HG03378 (cell line): Measurements from ENCODE around the gene KIF1A.

Experiments
- ATAC-seq: cut with Tn5 transposase; IDR thresholded peaks from one replicate; pipeline ENCODE4 v1.9.1; 2021; ENCODE audit warnings: mild to moderate bottlenecking, moderate library complexity; ENCODE audit not compliant: unreplicated experiment

KIF1A gene

DNA sequence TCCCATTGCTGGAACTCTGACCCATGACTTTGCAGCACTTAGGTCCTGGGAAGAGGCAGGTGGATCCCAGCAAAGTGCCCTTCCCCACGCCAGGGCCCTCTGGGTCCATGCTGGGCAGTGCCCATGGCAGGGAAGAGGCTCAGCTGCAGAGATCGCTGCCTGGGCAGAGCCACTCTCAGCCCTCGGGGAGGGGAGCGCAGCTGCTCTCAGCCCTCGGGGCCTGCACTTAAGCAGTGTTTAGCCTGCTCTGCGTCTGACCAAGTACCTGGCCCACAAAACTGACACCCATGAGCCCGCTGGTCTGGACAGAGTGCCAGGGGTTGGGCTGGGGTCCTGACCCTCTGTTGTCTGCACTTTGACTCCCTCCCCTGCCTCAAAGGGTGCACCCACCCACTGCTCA, 82.1 kb downstream of the KIF1A start:
- no peak for ATAC-seq

DNA sequence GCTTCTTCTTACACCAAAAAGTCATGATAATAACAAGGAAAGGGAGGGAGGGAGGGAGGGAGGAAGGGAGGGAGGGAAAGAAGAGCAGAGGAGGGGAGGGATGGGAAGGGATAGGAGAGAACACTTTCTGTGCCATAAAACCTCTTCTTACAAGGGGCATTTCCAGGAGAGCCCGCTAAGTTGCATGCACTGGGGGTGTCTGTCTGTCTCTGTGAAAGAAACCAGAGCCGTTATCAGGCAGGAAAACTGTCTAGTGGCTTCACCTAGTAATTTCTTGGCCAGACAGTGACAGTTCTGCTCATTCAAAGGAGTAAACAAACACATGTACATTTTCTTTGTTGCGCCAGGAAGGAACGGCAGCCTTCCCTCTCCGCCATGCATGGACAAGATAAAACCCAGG, 82.5 kb downstream of the KIF1A start:
- no peak for ATAC-seq

DNA sequence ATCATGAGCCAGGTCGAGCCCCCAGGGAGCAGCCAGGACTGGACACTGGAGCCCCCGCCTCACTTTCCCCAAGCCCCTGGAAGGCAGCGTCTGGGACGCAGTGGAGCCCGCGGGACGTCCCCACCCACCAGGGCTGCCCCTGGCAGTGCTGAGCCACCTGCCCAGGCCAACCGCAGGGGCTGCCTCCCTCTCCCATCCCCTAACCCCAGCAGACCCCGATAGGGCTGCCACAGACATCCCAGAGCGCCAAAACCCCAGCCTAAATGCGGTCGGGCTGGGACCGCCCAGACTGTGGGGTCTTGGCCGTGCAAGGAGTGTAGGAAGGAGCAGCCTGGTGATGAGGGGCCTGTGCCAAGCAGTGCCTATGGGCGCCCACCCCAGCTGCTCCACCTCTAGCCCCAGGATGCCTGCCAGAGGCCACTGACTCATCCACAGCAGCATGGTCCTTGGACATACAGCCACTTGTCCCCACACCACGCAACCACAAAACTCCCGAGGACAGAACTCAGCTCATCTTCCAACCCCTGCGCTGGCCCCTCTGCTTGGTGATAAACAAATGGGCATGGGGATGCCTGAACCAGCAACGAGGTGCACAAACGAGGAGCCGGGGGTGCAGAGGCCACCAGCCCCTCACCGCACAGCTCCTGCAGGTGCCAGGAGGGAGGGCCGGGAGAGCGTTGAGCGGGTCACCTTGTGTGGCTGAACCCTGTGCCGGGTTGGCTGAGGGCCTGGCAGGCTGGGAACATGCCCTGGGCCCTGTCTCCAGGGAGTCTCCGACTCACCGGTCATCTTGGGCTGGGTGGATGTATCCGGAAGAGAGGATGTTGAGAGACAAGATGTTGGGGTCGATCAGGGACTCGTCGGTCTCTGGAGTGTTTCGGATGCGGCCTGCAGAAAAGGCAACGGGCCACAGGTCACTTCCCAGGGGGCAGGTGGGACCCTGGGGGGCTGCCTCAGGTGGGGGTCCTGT, 83.5 kb downstream of the KIF1A start:
- no peak for ATAC-seq

DNA sequence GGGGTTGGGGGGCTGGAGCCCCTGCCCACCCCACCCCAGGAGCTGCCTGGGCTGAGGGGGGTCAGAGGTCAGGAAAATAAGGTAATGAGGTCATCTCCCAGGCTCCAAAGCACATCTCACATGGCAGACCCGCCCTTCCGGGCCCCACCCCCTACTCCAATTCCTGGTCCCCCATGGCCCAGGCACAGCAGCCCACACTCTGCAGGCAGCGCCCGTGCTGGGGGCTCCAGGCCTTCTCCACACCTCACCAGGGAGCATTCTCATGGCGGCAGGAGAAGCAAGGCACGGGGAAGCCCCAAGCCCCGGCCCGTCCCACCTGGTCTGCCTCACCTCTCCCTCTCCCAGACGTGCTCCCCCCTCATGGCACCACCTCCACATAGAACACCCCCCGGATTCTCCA, 84.5 kb downstream of the KIF1A start:
- ATAC-seq = no peak

DNA sequence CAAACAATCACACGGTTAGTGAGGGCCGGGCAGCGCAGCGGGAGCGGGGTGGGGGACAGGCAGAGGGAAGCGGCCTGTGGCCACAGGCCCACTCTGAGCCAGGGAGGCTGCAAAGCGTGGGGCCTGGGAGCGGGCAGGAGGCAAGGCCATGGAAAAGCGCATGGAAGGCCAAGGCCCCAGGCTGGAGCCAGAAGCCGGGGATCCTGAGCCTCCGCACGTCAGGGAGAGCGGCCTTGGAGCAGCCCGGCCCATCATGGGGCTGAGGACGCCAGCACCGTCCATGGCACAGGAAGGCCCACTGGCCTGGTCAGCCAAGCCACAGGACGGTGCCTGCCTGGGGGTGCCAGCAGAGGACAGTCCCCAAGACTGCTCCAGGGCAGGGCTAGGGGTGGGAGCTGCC, 85.3 kb downstream of the KIF1A start:
- ATAC-seq = no peak

DNA sequence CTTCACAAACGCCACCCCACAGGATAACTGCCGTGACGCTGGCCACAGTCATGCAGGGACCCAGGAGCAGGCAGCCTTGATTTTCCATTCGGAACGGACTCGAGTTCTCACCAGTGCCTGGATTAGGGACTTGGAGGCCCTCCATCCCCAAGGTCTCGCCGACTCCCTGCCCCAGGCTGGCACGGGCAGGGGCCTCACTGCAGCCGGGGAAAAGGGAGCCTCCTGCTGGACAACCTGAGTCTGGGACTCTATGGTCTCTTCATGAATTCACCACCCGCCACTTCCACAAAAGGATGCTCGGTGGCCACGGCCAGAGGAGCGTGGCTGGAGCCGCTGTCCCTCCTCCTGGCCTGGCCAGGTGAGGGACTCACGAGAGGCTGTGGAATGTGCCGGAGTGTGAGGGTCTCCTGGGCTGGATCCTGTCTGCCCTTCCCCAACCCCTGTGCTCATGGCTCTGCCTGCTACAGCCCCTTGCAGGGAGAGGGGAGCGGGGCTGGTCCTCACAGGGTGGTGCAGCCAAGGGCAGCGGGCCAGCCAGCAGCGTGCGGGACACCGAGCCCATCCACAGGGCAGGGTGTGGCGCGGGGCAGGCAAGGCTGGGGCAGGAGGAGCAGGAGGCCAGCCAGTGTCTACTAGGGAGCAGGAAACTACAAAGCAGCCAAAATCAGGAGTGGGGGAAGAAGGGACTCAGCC, 86.1 kb downstream of the KIF1A start:
- ATAC-seq = no peak

DNA sequence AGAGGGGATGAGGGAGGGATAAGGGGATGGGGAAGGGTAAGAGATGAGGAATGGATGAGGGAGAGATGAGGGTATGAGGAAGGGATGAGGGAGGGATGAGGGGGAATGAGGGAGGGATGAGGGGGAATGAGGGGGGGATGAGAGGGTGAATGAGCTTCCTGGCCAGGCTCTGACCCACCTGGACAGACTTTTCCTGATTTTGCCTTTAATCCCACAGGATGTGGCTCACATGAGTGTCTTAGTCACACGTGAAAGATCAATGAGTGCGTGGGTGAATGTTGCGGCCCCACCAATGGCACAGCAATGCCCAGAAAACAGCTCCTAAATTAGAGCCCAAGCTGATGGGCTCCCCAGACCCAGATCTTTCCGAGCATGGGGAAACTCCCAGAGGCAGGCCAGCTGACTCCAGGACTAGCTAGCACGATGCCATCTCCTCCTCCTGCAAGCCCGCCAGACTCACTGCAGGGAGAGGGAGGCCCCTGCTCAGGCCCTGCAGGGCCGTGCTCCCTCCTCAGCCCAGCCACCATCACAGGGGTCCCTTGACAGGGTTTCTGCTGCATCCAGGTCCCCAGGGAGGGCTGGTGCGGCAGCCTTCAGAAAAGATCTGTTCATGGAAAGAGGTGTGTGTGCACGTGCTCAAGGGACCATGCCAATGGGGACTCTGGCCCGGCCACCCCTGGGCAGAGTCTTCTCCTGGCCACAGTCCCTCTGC, 87.0 kb downstream of the KIF1A start:
- ATAC-seq = no peak

DNA sequence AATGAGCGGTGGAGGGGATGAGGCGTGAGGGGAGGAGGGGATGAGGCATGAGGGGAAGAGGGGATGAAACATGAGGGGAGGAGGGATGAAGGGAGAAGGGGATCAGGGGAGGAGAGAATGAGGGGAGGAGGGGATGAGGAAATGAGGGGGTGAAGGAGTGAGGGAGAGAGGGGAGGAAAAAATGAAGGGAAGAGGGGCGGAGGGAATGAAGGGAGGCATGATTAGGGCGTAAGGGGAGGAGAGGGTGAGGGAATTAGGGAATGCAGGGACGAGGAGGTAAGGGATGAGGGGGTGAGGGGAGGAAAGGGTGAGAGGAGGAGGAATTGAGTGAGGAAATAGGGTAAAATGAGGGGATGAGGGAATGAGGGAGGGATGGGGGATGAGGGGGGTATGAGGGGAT, 87.8 kb downstream of the KIF1A start:
- no peak for ATAC-seq

DNA sequence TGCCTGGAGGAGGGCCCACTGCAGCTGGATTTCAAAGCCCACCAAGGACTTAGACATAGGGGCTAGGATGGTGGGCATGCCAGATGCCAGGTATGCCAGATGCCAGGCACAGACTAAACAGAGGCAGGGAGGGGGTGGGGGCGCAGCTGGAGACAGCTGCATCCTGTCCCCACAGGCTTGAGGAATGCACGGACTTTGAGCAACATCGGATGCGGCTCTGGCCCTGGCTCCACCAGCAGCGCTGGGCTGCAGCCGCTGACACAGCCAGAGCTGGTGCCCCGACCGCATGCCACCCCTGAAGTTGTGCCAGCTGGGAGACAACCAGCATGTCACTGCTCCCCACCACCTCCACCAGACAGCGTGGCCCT, 88.9 kb downstream of the KIF1A start:
- ATAC-seq = no peak

DNA sequence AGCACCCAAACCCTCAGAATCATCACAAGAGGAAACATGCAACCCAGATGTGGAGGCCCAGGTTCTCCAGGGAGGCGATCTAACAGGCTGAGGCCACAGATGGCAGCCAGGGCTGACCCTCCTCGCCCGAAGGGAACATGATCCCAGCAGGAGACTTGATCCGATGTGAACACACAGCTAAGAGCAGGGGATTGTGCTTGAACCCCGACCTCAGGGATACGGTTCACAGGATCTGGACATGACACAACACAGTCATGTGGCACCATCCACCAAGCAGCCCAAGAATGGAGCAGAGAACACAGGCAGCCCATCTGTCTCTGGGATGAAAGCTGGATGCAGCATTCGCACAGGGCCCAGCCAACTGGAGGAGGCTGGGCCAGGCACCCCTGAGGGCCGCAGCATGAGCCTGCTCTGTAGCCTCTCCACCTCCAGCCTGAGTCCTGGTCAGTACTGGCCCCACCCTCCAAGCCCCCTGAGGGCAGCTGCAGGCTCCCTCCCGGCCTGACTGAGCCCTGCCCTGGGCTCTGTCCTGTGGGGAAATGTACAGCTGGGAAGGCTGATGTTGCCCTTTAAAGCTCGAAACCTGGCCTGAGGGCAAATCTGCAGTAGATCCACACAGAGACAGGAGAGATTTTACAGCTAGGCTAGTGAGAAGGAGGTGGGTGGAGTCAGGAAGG, 89.4 kb downstream of the KIF1A start:
- no peak for ATAC-seq

DNA sequence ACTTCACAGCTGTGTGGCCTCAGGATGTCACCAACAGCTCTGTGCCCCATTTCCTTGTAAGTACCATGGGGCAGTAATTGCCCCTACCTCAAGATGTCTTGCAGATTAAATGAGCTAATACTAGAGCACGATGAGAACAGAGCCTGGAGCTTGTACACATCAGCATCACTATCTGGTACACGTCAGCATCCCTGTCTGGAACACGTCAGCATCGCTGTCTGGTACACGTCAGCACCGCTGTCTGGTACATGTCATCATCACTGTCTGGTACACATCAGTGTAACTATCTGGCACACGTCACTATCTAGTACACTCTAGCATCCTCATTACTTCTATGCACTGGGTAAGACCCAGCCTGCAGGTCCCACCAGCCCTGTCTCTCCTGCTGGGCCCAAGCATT, 91.2 kb downstream of the KIF1A start:
- ATAC-seq = no peak

DNA sequence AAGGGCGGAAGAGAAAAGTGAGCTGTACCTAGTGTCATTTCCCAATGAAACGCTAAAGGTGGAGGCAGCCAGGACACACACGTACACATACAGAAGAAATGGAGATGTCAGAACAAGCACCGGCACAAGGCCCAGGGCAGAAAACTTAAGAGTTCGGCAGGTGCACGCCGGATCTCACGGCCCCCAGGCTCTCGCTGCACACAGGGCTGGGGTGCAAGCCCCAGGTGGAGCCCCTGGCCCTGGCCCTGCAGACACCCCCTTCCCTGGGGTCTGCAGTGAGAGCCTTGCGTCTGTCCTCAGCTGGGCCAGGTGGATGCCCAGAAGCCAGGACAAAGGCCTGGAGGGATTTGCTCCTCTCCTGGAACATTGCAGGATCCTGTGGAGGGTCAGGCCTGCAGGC, 91.7 kb downstream of the KIF1A start:
- ATAC-seq = no peak

DNA sequence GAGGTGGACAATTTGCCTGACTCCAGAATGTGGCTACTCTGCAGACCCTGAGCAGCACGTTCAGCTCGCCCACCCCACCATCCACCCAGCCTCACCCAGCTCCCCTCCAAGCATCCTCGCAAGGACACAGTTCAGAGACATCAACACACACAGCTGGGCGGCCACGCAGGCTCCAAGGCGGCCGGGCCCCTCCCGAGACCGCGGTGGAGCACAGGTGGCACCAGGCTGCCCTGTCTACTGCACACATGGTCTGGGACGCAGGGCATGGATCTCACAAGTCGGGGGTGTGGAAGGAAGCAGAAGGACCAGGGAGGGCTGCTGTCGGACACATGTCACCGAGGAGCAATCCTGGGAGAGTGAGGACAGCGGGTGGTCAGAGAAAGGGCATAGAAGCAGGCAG, 92.1 kb downstream of the KIF1A start:
- ATAC-seq = no peak

DNA sequence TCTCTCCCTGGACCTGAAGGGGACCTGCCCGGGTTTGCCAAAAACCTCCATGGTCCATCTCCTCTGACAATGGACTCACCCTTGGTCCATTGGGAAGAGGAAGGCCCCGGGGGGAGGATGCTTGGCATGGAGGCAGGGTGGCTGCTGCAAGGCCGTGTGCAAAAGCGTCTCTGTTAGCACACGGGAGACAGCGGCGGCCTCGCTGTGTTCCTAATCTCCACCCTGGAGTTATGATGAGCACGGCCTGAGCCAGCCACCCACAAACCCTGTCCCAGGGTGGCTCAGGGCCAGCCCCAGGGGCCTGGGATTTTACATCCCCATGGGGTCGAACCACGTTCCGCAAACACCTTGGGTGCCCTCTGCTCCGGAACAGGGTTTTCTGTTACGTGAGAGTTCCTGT, 92.6 kb downstream of the KIF1A start:
- ATAC-seq = no peak

DNA sequence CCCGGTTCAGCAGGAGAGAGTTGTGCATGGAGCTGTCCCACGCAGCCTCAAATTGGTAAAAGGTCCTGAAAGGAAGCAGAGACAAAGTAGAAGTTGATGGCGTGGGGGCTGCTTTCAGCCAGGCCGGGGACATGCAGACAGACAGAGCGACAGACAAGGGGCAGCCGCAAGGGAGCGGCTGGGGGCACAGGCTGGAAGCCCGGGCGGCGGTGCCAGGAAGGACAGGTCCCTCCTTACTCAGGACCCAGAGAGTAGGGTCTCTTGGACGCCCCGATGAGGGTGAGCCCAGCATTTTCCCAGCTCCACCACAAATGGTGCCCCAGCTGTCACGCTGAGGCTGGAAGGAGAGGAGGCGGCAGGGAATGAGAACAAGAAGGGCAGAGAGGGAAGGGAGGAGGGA, 93.1 kb downstream of the KIF1A start:
- no peak for ATAC-seq

DNA sequence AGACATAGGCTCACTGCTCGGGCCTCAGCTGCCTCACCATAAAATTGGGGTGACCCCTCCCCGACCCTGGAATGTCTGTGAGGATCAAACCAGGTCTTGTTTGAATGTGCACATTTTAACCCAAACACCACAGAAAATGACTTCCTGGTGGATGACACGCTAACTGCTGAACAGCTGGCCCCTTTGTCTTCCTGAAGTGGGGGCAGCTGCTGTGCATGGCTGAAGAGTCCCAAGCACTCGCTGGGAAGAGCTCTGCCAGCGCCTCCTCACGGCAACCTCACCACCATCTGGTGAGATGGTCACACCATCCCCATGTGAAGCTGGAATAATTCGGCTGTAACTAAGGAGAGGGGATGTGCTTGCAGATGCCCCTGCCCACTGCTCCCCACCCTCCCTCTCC, 94.3 kb downstream of the KIF1A start:
- ATAC-seq = no peak

DNA sequence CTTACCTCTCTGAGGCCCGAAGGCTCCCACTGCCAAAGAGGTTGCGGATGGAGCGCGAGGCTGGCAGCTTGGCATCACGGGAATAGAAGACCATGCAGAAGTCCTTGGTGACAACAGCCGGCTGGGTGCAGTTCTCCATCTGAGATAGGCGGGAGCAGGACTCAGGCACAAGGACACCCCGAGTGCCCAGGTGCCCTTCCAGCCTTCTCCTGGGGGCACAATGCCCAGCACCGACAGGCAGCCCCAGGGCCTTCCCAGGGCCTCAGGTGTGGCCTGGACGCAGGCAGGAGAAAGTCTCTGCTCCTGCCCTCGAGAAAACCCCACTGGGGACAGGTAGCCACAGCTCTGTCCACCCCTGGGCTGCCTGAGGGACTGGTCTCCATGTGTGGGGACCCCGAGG, 94.8 kb downstream of the KIF1A start:
- no peak for ATAC-seq

DNA sequence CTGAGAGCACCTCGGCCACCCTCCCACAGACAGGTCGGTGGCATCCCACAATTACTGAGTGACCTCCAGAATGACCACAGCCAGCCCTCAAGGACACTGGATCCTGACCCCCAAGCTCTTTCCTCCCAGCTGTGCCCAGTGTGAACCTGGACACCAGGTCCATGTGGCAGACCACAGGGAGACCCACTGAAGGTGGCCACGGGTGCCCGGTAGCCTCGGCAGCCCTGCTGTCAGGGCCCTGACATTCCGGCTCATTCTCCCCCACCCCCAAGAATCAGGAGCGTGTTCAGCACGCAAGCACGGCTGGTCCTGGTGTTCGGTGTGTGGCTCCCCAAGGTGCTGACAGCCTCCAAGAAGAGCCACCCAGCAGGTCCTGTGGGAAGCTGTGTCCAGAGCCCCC, 95.6 kb downstream of the KIF1A start:
- ATAC-seq = no peak

DNA sequence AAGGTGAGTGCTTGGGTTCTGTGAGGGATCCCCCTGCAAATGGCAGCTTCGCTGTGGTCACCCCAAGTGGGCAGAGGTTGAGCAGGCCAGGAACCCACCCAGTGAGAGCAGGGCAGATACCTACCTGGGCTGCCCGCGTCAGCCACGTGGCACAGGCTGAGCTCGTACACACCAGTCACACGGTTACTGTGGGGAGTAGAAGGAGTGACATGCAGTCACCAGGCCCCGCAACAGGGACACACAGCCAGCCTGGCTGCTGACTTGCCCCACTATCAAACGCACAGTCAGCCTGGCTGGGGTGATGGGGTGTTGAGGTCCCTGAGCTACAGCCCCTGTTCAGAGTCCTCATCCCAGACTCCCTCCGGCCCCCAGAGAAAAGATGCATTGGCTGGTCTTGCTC, 96.2 kb downstream of the KIF1A start:
- ATAC-seq = no peak

DNA sequence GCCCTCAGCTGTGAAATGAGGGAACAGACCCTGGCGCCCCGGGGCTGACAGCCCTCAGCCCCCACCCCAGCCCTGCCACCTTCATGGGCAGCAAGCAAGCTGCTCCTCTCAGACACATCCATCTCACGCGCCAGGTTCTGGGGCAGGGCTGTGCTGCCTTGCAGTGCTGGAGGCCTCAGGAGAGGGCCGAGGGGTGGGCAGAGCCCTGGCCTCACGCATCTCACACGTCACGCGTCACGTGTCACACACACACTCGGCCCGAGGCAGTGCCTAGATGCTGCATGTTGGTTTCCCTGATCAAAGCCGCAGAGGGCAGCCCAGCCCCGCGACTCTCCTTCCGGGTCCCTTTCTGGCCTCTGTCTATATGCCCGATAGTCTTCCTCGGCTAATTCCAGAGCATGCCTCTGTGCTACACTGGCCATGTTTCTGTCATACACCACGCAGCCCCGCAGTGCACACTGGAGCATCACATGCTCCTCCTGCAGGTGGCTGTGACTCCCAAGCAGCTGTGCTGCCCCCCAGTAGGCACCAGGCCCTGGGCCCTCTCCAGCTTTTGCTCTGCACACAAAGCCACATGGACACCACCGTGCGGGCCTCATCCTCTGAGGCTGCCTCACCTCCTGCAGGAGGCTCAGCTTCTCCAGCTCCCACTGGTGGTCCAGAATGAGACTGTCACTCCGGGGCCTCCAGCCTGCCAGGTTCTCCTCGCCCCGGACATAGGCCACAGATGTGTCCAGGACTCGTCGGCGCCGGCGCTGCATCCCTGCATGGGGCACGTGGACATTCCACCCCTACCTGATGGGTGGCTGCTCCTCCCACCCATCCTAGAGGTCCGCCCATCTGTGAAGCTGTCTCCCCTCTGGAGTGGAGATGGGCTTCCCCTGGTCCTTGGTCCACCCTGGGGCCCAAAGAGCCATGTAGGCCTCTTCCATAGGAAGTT, 97.0 kb downstream of the KIF1A start:
- no peak for ATAC-seq
